RWPE1 (cell line): Measurements from ENCODE around the gene SIAH3.
A peak's percentile ranks its signal among the peaks of the same experiment; 100 is the strongest.

Experiments
- CTCF ChIA-PET: fragments of 350-600 bp; sonication (Branson Sonifier 250); formaldehyde crosslinking; extraction: SDS; loops from one replicate; lab custom pipeline; 2021; lab: Yijun Ruan, JAX
- POLR2A ChIA-PET: fragments of 400-600 bp; formaldehyde crosslinking; extraction: SDS; loops from one replicate; lab custom pipeline; 2020; ENCODE audit warnings: antibody characterized with exemption; ENCODE audit not compliant: low non-redundant PET; lab: Yijun Ruan, JAX
- DNase-seq: peaks from one replicate; pipeline ENCODE4 v3.0.0; 2012; ENCODE audit warnings: low spot score
- H3K27ac ChIP-seq: fragments of 450-650 bp; 2 replicates; pipeline ENCODE4 v1.5.1; 2017
- CTCF ChIP-seq: fragments of 450-650 bp; conservative IDR thresholded peaks from 2 replicates; pipeline ENCODE4 v1.5.1; 2017; ENCODE audit warnings: low read depth, mild to moderate bottlenecking

SIAH3 gene

DNA sequence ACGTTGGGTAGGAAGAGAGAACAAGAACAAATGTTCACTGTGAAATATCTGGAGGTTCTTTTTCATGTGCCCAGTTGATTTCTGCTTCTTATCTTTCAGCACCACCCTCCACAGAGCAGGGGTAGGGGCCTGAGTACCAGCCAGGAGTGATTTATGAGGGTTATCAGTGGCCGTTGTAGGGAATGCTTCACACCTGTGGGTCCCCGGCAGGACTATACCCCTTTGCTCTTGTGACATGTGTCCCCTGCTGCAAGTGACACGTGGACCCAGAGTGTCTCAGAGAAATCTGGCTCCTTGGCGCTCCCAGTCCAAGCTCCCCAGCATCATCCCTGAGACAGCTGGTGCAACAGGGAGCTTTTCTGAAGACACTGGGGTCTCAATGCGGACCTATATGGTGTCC, 29.7 kb downstream of the SIAH3 start:
- no peak for TF ChIP-seq CTCF
- ChIA-PET POLR2A (no interaction called here), CTCF (no interaction called here)
- no peak overlapping the region for H3K27ac ChIP-seq
- no peak for DNase-seq

DNA sequence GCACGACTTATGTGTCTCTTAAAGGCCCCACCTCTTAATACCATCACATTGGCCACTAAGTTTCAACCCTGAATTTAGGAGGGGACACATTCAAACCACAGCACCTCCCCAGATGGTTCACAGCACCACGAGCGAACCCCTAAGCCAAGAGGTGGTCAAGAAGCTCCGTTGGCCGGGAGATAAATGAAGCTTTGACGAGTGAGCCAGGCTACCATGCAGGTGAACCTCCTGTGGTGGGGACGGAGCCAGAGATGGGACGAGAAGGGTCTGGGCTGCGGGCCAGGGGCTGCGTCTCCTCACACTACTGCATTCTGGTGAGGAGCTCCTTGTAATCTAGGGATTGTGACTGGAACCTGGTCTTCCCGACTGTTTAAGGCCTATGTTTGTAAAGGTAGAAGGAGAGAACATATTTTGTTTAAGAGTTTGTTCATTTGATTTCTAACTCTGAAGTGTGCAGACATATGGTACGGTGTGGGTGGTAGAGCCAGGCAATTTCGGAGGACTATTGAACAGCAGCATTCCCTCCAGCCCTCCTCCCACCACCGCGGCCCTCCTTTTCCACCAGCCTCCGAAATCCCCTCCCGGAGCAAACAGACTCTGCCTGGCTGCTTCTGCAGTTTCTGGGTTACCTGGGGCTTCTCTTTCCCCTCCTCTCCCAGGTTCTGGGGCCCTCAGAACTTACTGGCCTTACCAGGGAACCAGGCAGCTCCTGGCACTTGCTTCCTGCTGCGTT, 31.3 kb downstream of the SIAH3 start:
- H3K27ac ChIP-seq = no peak overlapping the region
- no peak for DNase-seq
- no peak for TF ChIP-seq CTCF
- ChIA-PET POLR2A (no interaction called here), CTCF (no interaction called here)

GRCh38 chr13:45817833-45818232, 33.7 kb downstream of the SIAH3 start:
- ChIA-PET POLR2A (no interaction called here), CTCF (no interaction called here)
- no peak overlapping the region for H3K27ac ChIP-seq
- no peak for TF ChIP-seq CTCF
- DNase-seq = no peak

GRCh38 chr13:45816427-45816826, 35.1 kb downstream of the SIAH3 start:
- no peak overlapping the region for H3K27ac ChIP-seq
- CTCF ChIA-PET = no interaction called here
- DNase-seq = no peak
- TF ChIP-seq CTCF = no peak
- POLR2A ChIA-PET = no interaction called here

DNA sequence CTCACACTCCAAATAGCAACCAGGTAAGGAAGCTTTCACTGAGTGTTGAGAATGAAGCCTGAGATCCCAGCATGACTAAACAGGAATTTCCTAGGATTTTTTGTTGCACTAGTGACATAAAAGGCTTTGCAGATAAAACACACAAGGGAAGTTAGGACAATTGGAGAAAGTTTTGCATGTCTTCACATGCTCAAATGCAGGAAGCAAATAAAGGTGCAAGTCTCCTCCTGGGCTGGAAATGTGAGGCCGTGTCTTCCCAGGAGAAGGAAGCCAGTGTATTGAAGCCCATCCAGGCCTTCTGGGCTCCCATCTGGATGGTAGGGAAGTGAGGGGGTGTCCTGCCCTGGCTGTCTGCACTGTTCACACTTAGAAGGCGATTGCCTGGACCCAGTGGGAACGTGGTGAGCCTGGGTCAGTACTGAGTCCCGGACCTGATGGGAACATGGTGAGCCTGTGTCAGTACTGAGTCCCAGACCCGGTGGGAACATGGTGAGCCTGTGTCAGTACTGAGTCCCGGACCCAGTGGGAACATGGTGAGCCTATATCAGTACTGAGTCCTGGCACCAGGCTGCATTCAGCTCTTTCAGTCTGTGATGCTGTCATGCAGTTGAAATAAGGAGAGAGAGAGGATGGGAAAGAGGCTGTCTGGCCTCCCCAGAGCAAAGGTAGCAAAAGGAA, 38.7 kb downstream of the SIAH3 start:
- H3K27ac ChIP-seq = peak overlapping the region; percentile 50
- ChIA-PET POLR2A (no interaction called here), CTCF (interaction anchor here (0.7 kb wide), 1 partner anchor 40 kb away, joined by 3 read pairs; no protein-coding TSS in a partner anchor)
- TF ChIP-seq CTCF = no peak
- no peak for DNase-seq

GRCh38 chr13:45811891-45812694, 39.5 kb downstream of the SIAH3 start:
- peak overlapping the region; percentile 54 for H3K27ac ChIP-seq
- ChIA-PET POLR2A (no interaction called here), CTCF (interaction anchor here (0.7 kb wide), 1 partner anchor 39 kb away, joined by 3 read pairs; no protein-coding TSS in a partner anchor)
- DNase-seq = peak; percentile 75
- TF ChIP-seq CTCF = no peak
